WTC11 (cell line): ENCODE results near the gene ENTPD8.

Experiments
- KAT7 ChIP-seq: sonication (generic); formaldehyde crosslinking; IDR thresholded peaks from 2 replicates; pipeline ENCODE4 v1.8.1; 2023; ENCODE audit warnings: missing genetic modification reagents, mild to moderate bottlenecking, borderline replicate concordance
- MAX ChIP-seq: sonication (generic); formaldehyde crosslinking; IDR thresholded peaks from 2 replicates; pipeline ENCODE4 v1.8.0; 2022; ENCODE audit warnings: mild to moderate bottlenecking, missing genetic modification reagents
- MYBL2 ChIP-seq: sonication (generic); formaldehyde crosslinking; IDR thresholded peaks from 2 replicates; pipeline ENCODE4 v1.8.1; 2023; ENCODE audit warnings: mild to moderate bottlenecking, moderate library complexity, missing genetic modification reagents
- NR3C1 ChIP-seq: sonication (generic); formaldehyde crosslinking; conservative IDR thresholded peaks from 2 replicates; pipeline ENCODE4 v1.8.1; 2023; ENCODE audit warnings: low read depth, mild to moderate bottlenecking, missing genetic modification reagents
- USF2 ChIP-seq: sonication (generic); formaldehyde crosslinking; IDR thresholded peaks from 2 replicates; pipeline ENCODE4 v1.8.1; 2023; ENCODE audit warnings: mild to moderate bottlenecking, missing genetic modification reagents, moderate library complexity

- TF ChIP-seq MYBL2 (CRISPR knock-in tag) (no peak), KAT7 (CRISPR knock-in tag) (no peak), NR3C1 (CRISPR knock-in tag) (no peak), USF2 (no peak), MAX (no peak)
Observed at GRCh38 chr9:137484551-137485315, 43.6 kb upstream of the ENTPD8 start.
